ELR (cell line): ENCODE measurements around the gene NEURL2.
A peak's percentile ranks its signal among the peaks of the same experiment; 100 is the strongest.
"Not testable (repeated sequence)": the region's sequence is repeated elsewhere in the genome, so short reads cannot be mapped to it uniquely, and the experiment has no call there.

Experiments used
- DNase-seq: peaks from one replicate; pipeline ENCODE4 v3.0.0-alpha.2; 2015; ENCODE audit warnings: low read depth

Gene NEURL2

DNA sequence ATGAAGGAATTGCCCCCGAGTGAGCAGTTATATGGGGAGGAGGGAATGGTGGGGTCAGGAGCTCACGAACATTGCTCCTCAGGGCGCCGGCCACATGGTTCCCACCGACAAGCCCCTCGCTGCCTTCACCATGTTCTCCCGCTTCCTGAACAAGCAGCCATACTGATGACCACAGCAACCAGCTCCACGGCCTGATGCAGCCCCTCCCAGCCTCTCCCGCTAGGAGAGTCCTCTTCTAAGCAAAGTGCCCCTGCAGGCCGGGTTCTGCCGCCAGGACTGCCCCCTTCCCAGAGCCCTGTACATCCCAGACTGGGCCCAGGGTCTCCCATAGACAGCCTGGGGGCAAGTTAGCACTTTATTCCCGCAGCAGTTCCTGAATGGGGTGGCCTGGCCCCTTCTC is 7.3 kb upstream of the NEURL2 start:
- no peak for DNase-seq

DNA sequence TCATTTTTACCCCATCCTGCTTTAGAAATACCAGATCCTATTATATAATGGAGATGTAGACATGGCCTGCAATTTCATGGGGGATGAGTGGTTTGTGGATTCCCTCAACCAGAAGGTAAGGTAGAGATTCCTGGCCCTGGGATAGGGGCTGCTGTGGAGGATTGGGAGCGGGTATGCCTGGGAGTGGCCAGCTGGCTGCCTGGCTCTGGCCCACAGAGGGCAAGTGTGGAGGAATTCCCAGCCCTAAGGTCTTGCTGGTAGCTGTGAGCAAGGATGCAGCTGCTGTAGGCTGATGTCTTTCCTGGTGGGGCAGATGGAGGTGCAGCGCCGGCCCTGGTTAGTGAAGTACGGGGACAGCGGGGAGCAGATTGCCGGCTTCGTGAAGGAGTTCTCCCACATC is 6.7 kb upstream of the NEURL2 start:
- DNase-seq = no peak

DNA sequence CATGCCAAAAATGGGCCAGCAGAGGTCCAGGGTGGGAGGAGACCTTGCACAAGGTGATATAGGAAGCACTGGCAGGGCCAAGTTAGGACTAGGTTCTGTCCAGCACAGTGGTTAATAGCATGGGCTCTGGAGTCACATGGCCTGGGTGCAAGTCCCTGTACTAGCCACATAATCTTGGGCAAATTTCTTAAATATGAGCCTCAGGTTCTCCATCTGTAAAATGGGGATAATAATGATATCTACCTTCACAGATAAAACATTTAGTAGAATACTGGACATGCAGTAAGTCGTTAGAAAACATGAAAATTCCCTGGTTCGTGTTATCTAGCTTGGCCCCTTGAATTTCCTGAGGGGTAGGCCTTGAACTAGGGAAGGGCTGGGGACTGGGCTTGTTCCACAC is 6.3 kb upstream of the NEURL2 start:
- no peak for DNase-seq

DNA sequence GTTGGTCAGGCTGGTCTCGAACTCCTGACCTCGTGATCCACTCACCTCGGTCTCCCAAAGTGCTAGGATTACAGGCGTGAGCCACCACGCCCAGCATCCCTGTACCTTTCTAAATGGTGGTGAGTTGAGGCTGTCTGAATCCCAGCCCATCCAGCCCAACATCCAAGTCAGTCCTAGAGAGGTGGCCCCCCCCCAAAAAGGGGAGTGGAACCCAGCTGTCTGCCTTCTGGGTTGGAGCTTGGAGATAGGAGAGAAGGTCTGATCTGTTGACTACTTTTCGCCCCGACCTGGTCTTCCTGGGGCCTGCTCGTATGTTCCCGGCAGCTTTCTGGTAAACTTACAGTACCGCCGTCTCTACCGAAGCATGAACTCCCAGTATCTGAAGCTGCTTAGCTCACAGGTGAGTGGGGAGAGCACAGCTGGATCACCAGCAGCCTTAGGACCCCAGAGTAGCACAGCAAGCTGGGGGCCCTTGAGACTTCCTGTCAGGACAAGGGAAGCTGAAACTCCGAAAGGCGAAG is 5.7 kb upstream of the NEURL2 start:
- DNase-seq = no peak

DNA sequence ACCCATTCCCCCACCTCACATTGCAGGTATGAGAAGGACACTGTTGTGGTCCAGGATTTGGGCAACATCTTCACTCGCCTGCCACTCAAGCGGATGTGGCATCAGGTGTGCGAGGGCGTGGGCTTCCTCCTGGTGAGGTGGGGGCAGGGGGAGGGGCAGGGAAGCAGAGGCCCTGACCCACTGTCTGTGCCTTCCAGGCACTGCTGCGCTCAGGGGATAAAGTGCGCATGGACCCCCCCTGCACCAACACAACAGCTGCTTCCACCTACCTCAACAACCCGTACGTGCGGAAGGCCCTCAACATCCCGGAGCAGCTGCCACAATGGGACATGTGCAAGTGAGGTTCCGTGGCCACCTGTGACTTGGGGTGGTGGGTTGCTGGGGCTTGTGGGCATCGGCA is 3.8 kb upstream of the NEURL2 start:
- DNase-seq = no peak

DNA sequence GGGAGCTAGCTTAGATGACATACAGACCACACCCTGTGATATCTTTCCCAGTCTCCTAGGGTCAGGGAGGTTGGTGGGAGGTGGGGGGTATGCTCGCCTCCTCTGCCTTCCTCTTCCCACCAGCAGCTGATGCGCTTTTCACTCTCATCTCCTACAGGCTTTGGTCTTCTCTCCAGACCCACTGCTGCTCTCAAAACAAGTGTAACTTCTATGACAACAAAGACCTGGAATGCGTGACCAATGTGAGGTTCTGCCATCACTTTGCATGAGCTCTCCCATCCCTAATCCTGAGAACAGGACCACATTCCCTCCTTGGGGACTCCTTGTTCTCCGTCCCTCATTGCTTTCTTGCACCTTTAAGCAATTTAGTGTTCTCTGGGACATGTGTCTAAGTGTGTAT is 2.8 kb upstream of the NEURL2 start:
- DNase-seq = peak; percentile 29

DNA sequence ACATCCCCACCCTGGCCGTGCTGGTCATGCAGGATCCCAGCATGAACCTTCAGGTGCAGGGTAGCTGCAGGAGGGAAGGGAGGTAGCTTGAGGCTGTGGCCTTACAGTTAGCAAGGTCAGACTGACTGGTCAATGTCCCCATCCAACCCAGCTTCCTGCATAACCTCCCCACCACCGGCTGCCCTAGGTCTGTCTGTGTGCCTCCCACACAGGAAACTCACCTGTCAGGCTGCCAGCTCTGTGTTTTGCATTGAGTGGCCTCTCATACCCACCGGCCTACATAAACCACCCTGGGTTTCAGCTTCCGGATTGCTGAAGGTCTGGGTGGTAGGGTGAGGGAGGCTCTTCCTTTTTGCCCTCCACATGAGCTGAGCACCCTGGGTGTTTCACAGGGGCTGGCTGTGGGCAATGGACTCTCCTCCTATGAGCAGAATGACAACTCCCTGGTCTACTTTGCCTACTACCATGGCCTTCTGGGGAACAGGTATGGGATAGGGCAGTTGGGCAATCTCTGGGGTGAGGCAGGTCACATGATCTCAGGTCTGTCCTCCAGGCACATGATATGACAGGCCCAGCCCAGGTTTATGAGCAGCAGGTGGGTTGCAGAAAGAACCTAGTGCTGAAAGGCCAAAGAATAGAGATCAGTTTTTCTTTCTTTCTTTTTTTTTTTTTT is 2.0 kb upstream of the NEURL2 start:
- no peak for DNase-seq

DNA sequence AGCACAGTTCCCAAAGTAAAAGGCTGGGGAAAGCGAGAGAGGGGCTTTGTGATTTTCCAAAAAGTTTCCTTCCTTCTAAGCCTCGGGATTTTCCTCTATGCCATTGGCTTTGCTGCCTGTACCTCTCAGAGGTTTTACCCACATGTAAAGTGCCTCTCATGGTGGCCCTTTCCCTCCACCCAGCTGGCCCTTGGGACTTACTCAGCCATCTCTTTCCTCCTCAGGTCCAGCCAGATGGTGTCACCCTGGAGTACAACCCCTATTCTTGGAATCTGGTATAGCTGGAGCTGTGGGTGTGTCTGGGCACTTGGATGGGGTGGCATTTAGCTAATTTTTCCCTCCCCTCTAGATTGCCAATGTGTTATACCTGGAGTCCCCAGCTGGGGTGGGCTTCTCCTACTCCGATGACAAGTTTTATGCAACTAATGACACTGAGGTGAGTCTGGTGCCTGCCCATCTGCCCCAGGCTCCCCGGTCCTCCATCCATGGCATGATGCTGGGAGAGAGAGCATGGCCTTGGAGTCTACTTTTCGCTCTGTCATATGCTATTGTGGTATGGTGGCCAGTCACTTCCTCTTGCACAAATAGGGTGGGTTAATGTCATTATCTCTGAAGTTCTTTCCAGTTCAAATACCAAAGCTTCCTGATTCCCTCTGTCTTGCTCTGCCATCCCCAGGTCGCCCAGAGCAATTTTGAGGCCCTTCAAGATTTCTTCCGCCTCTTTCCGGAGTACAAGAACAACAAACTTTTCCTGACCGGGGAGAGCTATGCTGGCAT is 1.2 kb upstream of the NEURL2 start:
- DNase-seq = peak; percentile 66

DNA sequence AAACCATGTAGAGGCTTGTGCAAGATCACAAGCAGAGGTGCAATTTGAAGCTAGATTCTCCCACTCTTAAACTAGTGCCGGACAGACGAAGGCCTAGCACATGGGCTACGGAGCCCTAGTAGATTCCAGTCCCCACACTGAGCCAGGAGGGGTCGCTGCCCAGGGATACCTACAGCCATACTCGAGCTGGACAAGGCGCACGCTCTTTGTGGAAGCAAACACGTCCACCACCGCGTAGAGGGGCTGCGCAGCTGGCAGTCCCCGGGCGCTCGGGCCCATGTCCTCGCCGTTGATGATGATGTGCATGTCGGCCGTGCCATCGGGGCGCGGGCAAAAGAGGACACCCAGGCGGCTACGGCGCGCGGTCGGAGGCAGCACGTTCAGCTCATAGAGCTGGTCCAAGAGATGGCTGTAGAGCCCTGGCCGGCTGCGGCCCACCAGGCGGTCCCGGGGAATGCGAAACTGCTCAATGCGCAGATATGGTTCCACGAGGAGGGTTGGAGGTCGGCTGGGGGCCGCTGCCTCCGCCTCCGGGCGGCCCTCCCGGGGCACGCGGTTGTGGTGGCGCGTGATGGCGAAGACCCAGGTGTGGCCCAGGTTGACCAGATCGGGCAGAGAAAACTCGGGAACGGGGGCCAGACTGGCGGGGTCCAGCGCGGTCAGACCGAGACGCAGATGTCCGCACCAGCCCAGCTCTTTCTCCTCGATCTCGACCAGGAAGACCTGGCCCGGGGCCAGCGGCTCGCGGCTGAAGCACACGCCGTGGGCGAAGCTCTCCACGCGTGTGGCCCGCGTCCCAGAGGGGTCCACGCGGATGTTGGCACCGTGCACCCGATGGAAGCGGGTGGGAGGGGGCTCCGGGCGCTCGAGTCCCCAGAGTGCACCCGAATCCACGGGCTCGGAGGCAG is 677 bp downstream of the NEURL2 start:
- DNase-seq = peak; percentile 73

DNA sequence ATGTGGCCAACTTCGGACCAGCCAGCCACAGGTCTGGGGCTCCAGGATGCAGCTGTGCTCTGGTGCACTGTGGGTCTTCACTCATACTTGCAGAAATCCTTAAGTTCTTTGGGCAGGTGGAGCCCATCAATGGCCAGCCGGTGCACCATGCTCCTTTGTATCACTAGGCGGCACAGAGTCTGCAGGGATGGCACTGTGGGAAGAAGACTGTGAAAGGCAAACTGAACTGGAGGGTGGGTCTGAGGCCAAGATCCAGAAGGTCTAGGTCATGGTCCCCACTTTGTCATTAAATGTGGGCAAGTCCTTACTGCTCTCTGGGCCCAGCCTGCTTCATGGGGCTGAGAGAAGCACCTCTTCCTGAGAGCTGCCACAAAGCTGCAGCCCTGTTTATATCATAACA is 2.3 kb downstream of the NEURL2 start:
- no peak for DNase-seq

DNA sequence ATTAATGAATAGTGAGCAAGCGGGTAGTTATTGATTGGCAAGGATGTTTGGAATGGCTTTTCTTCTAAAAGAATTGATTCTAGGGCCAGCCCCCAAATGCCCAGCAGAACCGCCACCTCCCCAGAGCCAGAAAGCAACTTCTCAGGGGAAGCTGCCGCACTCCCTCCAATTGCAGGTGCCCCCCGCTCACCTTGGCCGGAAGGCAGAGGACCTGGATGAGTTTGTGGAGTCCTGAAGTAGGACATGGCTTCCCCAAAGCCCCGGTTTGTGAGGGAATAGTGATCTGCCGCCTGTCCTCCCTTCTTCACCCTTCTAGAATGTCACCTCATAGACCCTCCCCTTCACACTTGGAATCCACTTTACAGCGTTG is 3.7 kb downstream of the NEURL2 start, which contains the start of gene SPATA25:
Gene SPATA25, minus strand, starts transcription at position 277 of the 370 bp plus-strand sequence. Its CDS starts 32 bp downstream, at position 245.
- no peak for DNase-seq

DNA sequence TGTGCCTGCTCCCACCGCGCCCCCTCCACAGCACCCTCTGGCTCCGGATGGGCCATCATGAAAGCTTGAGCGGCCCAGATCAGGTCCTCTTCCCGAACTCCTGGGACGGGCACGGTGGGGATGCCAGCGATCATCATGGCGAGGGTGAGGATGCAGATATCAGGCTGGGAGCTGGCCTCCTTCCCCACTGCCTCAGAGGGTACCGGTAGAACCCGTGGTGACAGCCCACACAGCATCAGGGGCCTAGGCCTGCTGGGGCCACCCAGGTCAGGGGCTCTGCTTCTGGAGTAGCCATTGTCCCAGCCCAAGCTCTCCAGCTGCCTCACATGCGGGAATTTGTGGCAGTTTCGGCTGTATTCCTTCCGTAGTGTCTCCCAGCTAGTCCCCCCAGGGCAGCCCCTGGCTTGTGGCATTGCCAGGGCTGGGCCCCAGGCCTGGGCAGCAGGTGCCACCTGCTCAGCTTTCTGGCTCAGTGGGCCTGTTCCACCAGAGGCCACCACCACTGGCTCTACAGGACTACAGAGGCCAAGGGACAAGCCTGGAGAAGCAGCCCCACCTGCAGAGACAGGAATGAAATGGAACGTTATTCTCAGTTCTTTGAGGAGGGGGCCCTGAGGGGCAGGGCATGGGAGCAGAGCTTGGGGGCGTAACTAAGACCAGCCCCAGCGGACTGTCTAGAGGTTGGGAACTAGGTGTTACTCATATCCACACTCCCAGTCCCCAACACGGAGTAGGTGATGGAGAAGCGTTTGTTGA is 4.2 kb downstream of the NEURL2 start:
- DNase-seq = no peak

DNA sequence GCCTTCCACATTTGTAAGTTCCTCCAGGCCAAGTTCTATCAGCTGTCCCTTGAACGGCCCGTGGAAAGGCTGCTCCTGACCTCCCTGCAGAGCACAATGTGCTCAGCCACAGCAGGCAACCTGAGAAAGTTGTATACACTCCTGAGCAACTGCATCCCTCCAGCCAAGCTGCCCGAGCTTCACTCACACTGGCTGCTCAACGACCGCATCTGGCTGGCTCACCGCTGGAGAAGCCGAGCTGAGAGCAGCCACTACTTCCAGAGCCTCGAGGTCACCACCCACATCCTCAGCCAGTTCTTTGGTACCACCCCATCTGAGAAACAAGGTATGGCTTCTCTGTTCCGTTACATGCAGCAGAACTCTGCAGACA is 7.9 kb downstream of the NEURL2 start:
- no peak for DNase-seq

DNA sequence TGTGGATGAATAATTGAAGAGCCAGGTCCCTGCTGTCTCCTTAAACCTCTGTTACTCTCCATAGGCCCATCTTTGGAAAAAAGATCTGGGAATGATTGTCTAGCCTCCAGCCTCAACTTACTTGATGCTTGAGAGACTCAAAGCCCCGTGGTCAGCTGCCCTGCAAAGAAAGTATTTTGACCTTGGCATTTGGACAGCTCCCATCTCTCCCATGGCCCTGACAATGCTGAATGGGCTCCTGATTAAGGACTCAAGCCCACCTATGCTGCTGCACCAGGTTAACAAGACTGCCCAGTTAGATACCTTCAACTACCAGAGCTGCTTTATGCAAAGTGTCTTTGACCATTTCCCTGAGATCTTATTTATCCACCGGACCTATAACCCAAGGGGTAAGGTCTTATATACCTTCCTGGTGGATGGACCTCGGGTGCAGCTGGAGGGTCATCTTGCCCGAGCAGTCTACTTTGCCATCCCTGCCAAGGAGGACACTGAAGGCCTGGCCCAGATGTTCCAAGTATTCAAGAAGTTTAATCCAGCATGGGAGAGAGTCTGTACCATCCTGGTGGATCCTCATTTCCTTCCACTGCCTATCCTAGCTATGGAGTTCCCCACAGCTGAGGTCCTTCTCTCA is 8.4 kb downstream of the NEURL2 start:
- DNase-seq = no peak

DNA sequence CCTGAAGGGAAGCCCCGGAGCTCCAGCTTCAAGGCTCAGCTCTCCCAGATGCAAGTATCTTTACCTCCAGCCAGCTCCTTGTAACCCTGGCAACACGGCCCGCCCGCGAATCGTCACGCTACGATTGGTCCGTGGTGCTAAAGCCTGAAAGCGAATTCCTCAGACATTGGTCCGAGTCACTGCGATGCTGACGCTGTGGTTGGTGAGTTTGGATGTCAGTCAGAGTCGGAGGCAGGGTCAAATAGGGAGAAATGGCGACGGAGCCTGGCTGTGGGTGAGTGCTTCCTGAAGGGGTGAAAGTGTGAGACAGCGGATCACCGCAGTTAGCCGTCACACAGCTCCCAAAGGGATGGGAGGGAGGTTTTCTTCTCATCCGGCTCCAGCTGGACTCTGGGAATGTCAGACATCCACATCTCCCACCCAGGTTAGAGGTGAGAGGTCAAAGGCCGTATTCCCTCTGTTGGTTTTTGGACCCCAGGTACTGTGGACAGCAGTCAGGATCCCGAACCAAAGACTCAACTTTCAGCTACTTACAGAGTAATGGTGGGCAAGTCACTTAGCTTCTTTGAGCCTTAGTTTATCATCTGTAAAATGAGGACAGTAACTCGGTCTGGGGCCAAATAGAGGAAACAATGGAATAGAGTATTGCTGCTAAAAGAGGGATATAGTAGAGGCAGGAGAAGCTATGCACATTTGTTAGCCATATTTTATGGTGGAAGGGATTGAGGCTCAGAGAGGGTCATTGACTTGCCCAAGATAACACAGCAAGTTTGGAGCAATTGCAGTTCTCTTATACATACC is 9.8 kb downstream of the NEURL2 start, which contains the start of gene ZSWIM1:
Gene ZSWIM1, plus strand, starts transcription at position 240 of the 801 bp plus-strand sequence. CDS start 1,366 bp downstream, outside the sequence.
- peak; percentile 100 for DNase-seq

DNA sequence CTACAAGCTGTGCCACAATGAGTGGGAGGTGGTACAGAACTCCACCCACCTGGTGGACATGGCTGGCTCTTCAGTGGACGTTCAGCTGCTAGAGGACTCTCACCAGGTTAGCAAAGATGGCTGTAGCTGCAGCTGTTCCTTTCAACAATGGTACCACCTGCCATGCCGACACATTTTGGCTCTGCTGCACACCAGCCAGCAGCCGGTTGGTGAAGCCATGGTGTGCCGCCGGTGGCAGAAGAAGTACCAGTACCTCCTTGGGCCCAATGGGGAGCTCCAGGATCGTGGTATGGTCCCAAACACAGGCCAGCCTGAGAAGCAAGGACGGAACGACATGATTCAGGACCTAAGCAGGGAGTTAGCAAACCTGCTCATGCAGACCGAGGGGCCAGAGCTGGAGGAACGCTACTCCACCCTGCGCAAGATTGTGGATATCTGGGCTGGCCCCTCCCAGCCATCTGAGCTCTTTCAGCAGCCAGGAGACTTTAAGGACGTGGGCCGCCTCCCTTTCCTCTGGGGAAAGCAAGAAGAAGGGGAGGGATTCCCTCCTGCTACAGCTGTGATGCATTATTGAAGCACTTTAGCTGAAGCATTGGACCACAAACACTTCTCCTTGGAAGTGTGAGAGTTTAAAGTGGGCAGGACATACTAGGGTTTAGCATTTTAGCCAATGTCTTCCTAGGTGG is 12.8 kb downstream of the NEURL2 start:
- DNase-seq = no peak

DNA sequence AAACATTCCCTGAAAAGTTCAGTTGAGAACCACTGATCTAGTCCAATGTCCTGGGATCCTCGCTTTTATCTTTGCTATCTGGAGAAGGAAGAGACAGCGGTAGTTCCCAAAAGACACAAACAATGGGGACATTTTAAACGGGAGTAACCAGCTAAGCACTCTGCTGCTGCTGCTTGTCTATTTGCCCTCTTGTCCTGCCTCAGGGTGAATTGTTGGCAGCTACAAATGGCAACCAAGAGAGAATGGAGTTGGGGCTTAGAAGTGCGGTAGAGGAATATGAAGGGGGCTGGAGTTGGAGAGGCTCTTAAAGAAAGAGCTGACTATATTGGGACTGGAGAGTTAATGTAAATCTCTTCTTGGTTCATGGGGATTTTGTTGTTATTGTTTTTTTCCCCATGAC is 16.4 kb downstream of the NEURL2 start:
- DNase-seq = no peak

DNA sequence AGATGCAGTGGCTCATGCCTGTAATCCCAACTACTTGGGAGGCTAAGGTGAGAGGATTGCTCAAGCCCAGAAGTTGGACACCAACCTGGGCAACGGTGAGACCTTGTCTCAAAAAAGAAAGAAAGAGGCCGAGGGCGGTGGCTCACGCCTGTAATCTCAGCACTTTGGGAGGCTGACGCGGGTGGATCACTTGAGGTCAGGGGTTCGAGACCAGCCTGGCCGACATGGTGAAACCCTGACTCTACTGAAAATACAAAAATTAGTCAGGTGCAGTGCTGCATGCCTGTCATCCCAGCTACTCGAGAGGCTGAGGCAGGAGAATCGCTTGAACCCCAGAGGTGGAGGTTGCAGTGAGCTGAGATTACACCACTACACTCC is 16.9 kb downstream of the NEURL2 start:
- DNase-seq = not testable (repeated sequence)

DNA sequence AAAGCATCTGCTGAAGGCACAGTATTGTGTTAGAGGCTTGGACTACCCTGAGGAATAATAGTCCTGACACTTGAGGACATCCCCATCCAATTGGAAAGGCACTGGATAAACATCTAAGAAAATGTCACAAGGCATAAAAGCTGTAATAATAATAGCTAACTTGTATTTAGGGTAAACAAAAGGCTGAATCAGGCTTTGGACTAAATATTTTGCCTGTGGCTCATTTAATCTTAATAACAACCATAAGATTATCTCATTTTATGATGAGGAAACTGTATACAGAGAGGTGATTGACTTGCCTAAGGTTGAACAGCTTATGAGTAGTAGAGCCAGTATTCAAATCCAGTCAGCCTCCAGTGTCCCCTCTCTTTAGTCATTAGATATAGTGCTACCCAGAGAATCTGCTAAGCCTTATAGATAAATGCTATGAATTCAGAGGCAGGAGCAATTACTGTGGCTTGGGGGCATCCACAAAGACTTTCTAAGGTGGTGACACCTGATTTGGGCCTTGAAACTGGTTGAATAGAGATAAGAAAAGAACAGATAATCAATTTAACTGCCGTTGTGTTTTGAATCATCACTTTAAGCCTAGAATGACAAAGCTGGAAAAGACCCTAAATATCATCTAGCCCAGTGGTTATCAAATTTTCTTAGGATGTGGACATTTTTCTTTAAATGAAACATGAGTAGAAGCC is 17.5 kb downstream of the NEURL2 start:
- DNase-seq = peak; percentile 63
